Measurements from ENCODE around the gene DNAAF3.

DNA sequence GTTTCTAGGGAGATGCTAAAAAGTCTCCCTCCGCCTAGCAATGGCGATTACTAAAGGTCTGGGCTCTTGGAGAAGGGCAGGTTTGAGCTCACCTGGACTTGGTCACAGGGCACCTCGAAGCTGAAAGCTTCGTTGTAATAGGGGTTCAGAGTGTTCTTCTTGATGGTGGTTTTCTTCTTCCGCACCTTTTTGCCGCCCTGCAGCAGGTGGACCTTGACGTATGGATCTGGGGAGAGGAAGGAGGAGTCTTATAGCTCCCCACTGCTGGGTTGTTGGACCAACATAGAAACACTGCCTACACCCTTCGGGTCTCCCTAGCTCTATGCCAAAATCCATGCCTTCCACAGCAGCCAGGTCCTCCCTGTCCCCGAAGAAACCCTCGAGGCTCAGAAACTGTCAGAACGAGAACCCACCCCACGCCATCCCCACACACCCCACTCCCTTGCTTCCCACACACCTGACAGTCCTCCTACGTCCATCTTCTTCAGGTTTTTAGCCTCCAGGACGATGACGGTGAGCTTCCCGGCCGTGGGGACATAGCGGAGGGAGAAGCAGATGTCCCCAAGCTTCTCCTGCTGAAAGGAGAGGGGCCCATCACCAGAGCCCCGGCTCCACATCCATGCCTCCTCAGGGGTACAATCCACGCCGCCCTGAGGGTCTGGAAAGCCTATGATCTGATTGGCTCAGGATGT lies 8.2 kb upstream of the DNAAF3 start:
- TF ChIP-seq, protein P1, sequence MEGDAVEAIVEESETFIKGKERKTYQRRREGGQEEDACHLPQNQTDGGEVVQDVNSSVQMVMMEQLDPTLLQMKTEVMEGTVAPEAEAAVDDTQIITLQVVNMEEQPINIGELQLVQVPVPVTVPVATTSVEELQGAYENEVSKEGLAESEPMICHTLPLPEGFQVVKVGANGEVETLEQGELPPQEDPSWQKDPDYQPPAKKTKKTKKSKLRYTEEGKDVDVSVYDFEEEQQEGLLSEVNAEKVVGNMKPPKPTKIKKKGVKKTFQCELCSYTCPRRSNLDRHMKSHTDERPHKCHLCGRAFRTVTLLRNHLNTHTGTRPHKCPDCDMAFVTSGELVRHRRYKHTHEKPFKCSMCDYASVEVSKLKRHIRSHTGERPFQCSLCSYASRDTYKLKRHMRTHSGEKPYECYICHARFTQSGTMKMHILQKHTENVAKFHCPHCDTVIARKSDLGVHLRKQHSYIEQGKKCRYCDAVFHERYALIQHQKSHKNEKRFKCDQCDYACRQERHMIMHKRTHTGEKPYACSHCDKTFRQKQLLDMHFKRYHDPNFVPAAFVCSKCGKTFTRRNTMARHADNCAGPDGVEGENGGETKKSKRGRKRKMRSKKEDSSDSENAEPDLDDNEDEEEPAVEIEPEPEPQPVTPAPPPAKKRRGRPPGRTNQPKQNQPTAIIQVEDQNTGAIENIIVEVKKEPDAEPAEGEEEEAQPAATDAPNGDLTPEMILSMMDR (tag by site-specific recombination; IDR thresholded peaks at IDR 0.05) = no peak
- TF ChIP-seq SP2 (tag by site-specific recombination; IDR thresholded peaks at IDR 0.05) (no peak), EGR2 (tag by site-specific recombination; IDR thresholded peaks at IDR 0.05; ENCODE audit: low read depth) (no peak), ZNF837 (tag by site-specific recombination; IDR thresholded peaks at IDR 0.05) (no peak), ZNF366 (tag by site-specific recombination; conservative IDR thresholded peaks at IDR 0.05) (no peak), ZNF175 (tag by site-specific recombination; IDR thresholded peaks at IDR 0.05) (no peak), ZNF133 (tag by site-specific recombination; IDR thresholded peaks at IDR 0.05) (no peak), YY2 (tag by site-specific recombination; IDR thresholded peaks at IDR 0.05) (no peak), ZNF214 (tag by site-specific recombination; IDR thresholded peaks at IDR 0.05; ENCODE audit: borderline replicate concordance) (no peak), ZNF24 (tag by site-specific recombination; IDR thresholded peaks at IDR 0.05) (no peak), GLI4 (tag by site-specific recombination; IDR thresholded peaks at IDR 0.05) (no peak), SALL2 (tag by site-specific recombination; IDR thresholded peaks at IDR 0.05; ENCODE audit: borderline replicate concordance) (no peak), SP3 (tag by site-specific recombination; IDR thresholded peaks at IDR 0.05) (no peak), ZNF664 (tag by site-specific recombination; IDR thresholded peaks at IDR 0.05) (no peak)

Data from HEK293 (cell line).